Peyer's patch (tissue), 4 donors: ENCODE results near the gene CRY2.

Experiments used
- CTCF ChIP-seq, 6 experiments: fragments of 450-650 bp in 4 of 6; fragments of 200-600 bp in 2 of 6; sonication (generic) in 1 of 6; IDR thresholded peaks; one replicate each; pipeline ENCODE4 v1.5.1; 2017 to 2019; ENCODE audit warnings: antibody characterized with exemption in 6 of 6, mild to moderate bottlenecking in 3 of 6, moderate library complexity in 1 of 6
- POLR2A ChIP-seq, 2 donors: fragments of 450-650 bp; IDR thresholded peaks; one replicate each; pipeline ENCODE4 v1.5.1; 2017; ENCODE audit warnings: antibody characterized with exemption in 2 of 2, mild to moderate bottlenecking in 2 of 2, moderate library complexity in 2 of 2

- TF ChIP-seq CTCF (IDR thresholded peaks at IDR 0.05) (no peak), POLR2A (IDR thresholded peaks at IDR 0.05) (peak in 1 of 2 donors; percentile 29)
These were observed 1.4 kb downstream of the CRY2 start for GRCh38 chr11:45848654-45849081.
